VCaP (cell line): Measurements from ENCODE around the gene TLCD3B.

Experiments used
- H3K27ac ChIP-seq: fragments of 450-650 bp; 2 replicates; pipeline ENCODE4 v1.5.1; 2017
- TF ChIP-seq, protein P1 (sequence below): fragments of 450-650 bp; conservative IDR thresholded peaks from 2 replicates; pipeline ENCODE4 v1.5.1; 2017; ENCODE audit warnings: mild to moderate bottlenecking, moderate library complexity

The TLCD3B gene

DNA sequence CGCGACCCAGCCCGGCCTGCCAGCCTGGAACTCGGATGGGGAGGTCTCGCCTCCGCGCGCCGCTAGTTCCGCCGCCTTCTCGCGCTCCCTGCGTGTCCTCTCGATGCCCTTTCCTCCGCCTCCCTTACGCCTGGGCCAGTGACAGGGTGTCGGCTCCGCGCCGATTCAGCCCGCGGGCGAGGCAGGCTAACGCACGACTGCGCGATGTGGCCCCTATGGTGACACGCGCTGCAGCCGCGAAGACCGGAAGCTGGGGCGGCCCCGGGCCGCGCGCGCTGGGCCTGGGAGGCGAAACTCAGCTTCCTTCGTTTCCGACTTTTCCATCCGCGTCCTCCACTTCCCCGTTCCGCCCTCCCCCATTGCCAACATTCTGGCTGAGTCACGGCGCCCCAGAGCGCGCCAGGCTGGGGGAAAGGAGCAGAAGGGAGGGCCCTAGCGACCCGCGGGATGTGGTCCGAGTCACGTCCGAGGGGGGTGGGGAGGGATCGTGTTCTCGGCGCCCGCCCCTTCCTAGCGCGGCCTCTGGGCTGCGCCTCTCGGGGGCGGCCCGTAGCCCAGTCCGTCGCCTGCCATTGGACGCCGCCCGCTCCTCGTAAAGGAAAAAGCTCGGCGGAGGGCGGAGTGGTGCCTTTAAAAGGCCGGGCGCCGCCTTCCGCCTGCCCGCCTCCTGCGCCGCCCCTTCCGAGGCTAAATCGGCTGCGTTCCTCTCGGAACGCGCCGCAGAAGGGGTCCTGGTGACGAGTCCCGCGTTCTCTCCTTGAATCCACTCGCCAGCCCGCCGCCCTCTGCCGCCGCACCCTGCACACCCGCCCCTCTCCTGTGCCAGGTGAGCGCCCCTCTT lies 34.3 kb upstream of the TLCD3B start, which contains the start of gene ALDOA:
Gene ALDOA (plus strand): TSS at position 659 of the 841 bp plus-strand sequence. CDS start 1,138 bp downstream, outside the sequence.
- TF ChIP-seq, protein P1, sequence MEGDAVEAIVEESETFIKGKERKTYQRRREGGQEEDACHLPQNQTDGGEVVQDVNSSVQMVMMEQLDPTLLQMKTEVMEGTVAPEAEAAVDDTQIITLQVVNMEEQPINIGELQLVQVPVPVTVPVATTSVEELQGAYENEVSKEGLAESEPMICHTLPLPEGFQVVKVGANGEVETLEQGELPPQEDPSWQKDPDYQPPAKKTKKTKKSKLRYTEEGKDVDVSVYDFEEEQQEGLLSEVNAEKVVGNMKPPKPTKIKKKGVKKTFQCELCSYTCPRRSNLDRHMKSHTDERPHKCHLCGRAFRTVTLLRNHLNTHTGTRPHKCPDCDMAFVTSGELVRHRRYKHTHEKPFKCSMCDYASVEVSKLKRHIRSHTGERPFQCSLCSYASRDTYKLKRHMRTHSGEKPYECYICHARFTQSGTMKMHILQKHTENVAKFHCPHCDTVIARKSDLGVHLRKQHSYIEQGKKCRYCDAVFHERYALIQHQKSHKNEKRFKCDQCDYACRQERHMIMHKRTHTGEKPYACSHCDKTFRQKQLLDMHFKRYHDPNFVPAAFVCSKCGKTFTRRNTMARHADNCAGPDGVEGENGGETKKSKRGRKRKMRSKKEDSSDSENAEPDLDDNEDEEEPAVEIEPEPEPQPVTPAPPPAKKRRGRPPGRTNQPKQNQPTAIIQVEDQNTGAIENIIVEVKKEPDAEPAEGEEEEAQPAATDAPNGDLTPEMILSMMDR: no peak
- peak within 1 kb of the TSS; percentile 93 for H3K27ac ChIP-seq

DNA sequence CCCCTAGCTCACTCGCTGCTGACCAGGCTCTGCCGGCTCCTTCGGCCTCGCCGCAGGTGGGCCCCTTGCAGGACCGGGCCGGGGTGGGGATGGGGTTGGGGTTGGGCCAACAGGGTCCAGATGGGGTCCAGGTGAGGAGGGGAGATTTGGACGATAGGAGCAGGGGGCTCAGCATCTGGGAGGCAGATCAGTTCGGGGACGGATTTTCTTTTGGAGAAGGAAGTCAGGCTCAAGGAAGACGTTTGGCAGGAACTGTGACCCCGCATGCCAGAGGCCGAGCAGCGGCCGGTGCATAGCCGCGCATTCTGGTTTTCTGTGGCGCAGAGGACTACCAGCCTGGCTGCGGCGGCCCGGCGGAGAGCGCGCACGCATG lies 33.6 kb upstream of the TLCD3B start:
- peak overlapping the region; percentile 93 for H3K27ac ChIP-seq
- TF ChIP-seq, protein P1: no peak

DNA sequence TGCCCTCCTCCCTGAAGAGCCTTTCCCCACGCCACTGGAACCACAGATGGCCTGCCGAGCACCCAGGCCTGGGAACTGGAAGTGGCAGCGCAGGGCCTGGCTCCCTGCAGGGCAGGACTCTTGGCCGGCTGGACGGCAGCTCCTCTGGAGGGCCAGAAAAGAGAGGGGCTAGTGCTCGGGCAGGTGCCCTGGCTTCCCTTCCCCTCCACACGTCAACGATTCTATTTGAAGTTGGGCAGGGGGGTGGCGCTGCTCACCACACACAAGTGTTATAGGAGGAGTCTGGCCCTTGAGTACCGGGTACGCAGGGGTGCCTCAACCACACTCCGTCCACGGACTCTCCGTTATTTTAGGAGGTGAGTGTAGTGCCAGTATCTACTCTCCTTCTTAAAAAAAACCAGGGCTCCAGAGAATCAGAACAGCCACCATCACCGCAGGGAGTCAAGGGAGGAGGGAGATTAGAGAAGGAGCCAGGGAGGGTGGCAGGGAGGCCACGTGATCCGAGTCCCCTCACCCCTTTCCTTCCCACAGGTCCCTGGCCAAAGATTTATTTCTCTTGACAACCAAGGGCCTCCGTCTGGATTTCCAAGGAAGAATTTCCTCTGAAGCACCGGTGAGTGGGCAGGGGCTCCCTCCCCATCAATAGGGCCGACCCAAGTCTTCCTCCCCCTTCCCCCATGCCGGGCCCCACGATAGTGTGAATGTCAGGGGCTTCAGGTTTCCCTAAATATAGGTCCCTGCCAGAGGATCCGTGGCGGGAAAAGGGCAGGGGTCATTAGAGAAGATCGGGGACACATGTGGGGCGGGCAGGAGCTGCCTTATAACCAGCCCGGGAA lies 33.0 kb upstream of the TLCD3B start:
- TF ChIP-seq, protein P1: peak; percentile 15; the same call in 1 of the 2 replicates
- H3K27ac ChIP-seq: peak overlapping the region; percentile 93

DNA sequence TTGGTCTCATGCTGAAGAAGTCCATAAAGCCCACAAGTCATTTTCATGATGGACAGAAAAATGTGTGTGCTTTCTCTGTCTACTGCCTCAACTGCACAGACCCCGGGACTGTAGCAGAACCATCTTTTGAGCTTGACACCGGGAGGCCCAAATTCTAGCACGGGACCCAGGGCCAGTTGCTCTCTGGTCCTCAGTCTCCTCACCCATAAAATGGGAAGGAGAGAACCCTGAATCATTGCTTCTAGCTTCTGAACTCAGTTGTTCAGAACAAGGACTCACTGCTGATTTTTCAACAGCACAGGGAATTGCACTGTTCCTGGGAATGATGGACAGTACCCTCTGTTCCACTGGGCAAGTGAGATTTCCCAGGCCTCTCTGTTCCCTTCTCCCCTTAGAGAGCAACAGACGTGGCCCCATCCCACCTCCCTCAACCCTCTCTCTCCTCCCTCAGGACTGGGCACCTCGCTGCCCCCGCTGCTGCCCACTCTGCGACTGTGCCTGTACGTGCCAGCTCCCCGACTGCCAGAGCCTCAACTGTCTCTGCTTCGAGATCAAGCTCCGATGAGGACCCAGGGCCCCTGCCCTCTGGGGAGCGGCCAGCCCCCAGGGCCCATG lies 32.3 kb upstream of the TLCD3B start:
- TF ChIP-seq, protein P1: no peak
- H3K27ac ChIP-seq: peak overlapping the region; percentile 93

DNA sequence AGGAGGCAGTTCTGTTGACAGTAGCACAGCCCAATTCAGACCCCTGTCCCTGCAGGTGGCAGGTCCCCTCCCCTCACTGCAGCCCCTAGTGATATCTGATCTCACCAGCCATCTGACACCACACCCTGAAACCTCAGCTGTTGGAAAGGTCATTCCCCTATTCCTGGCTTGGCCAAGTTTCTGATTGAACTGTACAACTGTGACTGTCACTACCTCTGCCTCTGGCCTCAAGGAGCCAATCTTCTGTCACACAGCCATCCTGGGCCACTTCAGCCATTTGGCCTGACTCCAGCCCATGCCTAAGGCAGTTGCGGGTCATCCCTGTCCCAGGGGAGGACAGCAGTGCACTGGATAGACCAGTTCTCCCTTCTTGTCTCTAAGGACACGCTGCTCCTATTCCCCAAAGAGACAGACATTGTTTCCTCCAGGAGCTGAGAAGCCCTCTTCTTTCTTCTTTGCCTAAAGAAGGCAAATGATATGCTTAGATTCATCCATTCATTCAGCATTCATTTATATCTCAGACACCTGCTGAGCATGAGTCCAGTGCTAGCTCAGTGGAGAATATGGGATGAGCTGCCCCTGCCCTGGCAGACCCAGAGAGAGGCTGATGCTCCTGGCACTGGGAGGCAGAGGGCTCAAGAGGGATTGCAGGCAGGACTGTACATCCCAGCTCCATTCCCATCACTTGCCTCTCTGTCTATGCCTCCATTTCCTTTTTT lies 29.9 kb upstream of the TLCD3B start:
- TF ChIP-seq, protein P1: no peak
- H3K27ac ChIP-seq: peak overlapping the region; percentile 93

DNA sequence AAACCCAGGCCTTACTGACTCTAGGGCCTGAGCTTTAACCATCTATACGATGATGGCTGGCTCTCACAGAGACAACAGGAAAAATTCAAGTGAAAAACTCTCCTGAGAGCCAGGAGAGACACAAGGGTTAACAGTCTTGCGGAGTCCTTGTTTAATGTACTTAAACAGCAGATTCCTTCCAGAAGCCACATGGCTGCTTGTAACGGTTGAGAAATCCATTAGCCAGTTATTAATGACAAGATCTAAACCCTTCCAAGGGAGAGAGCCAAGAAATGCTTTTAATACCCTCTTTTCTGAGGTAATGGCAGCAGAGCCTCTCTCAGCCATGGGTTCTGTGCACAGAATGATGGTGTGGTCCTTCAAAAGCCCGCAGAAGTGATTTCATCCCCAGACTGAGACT lies 29.3 kb upstream of the TLCD3B start:
- H3K27ac ChIP-seq: peak overlapping the region; percentile 93

More for the DNA sequence above, 29.3 kb upstream of the TLCD3B start:
- TF ChIP-seq, protein P1: no peak
